Measurements from ENCODE around the gene TMEM30B.

Gene TMEM30B

GRCh38 chr14:61322799-61323290 lies 41.7 kb upstream of the TMEM30B start:
- peak overlapping the region; percentile 97 for H3K14ac ChIP-seq (ENCODE audit: low read length)
- no peaks in the 10 kb centered on the region for H3K9me3 ChIP-seq (ENCODE audit: insufficient read depth, low read depth, low read length)
- H3K4me3 ChIP-seq (ENCODE audit: low read depth, low read length): peak overlapping the region; percentile 80
- H3K9ac ChIP-seq (ENCODE audit: low read length): peak overlapping the region; percentile 38
- H3K23ac ChIP-seq (ENCODE audit: low read length): no peak overlapping the region
- H3K79me1 ChIP-seq (ENCODE audit: low read length): peaks cover 24% of the 10 kb centered on the region
- peak overlapping the region; percentile 72 for H2AFZ ChIP-seq (ENCODE audit: insufficient read depth, low read length, poor library complexity)
- H3K79me2 ChIP-seq (ENCODE audit: control insufficient read depth, insufficient read depth, low read length, poor library complexity): peaks cover 21% of the 10 kb centered on the region
- peak overlapping the region; percentile 98 for H2AK5ac ChIP-seq (ENCODE audit: low read length)
- H3K18ac ChIP-seq (ENCODE audit: low read length): peak overlapping the region; percentile 92
- no peaks in the 10 kb centered on the region for H3K27me3 ChIP-seq (ENCODE audit: insufficient read depth, low read length)
- peak overlapping the region; percentile 84 for H2BK5ac ChIP-seq (ENCODE audit: low read depth, low read length, poor library complexity)
- H3K4me2 ChIP-seq (ENCODE audit: low read length): peak overlapping the region; percentile 89
- H4K8ac ChIP-seq (ENCODE audit: low read depth, low read length): peak overlapping the region; percentile 83
- DNase-seq: peak; percentile 63 to 81
- no peaks in the 10 kb centered on the region for H3K36me3 ChIP-seq (ENCODE audit: control insufficient read depth in 1 of 2, insufficient read depth in 2 of 2, low read length in 2 of 2)
- H3K4ac ChIP-seq (ENCODE audit: low read depth, low read length): peak overlapping the region; percentile 90
- peak overlapping the region; percentile 61 for H2BK120ac ChIP-seq (ENCODE audit: insufficient read depth, low read length, poor library complexity)
- H3K27ac ChIP-seq (ENCODE audit: low read depth, low read length): peak overlapping the region; percentile 73
- H3K4me1 ChIP-seq (ENCODE audit: control insufficient read depth in 1 of 2, insufficient read depth in 2 of 2, low read length in 2 of 2): peaks cover 10 to 15% of the 10 kb centered on the region in 2 experiments
- H4K91ac ChIP-seq (ENCODE audit: low read depth, low read length): peak overlapping the region; percentile 85
- H2BK12ac ChIP-seq (ENCODE audit: low read length): no peak overlapping the region
- WGBS (ENCODE audit: extremely low coverage, insufficient coverage, insufficient read length): no CpG with 5 or more reads among the region's 13 CpGs
- H4K12ac ChIP-seq (ENCODE audit: low read depth, low read length): no peak overlapping the region

GRCh38 chr14:61322011-61322798 lies 41.1 kb upstream of the TMEM30B start:
- peak overlapping the region; percentile 73 for H2BK12ac ChIP-seq (ENCODE audit: low read length)
- H3K79me1 ChIP-seq (ENCODE audit: low read length): peaks cover 24% of the 10 kb centered on the region
- peaks cover 10 to 15% of the 10 kb centered on the region in 2 experiments for H3K4me1 ChIP-seq (ENCODE audit: control insufficient read depth in 1 of 2, insufficient read depth in 2 of 2, low read length in 2 of 2)
- WGBS (ENCODE audit: extremely low coverage, insufficient coverage, insufficient read length): no CpG with 5 or more reads among the region's 63 CpGs
- peak overlapping the region; percentile 98 for H2AK5ac ChIP-seq (ENCODE audit: low read length)
- peak overlapping the region; percentile 61 for H2BK120ac ChIP-seq (ENCODE audit: insufficient read depth, low read length, poor library complexity)
- H3K27ac ChIP-seq (ENCODE audit: low read depth, low read length): peak overlapping the region; percentile 73
- H3K4me2 ChIP-seq (ENCODE audit: low read length): peak overlapping the region; percentile 89
- peak overlapping the region; percentile 84 for H2BK5ac ChIP-seq (ENCODE audit: low read depth, low read length, poor library complexity)
- peak; percentile 74 to 75 for DNase-seq
- H4K8ac ChIP-seq (ENCODE audit: low read depth, low read length): peak overlapping the region; percentile 83
- peak overlapping the region; percentile 90 for H3K4ac ChIP-seq (ENCODE audit: low read depth, low read length)
- H3K9ac ChIP-seq (ENCODE audit: low read length): peak overlapping the region; percentile 67
- H3K4me3 ChIP-seq (ENCODE audit: low read depth, low read length): peak overlapping the region; percentile 80
- H2AFZ ChIP-seq (ENCODE audit: insufficient read depth, low read length, poor library complexity): peak overlapping the region; percentile 72
- H3K79me2 ChIP-seq (ENCODE audit: control insufficient read depth, insufficient read depth, low read length, poor library complexity): peaks cover 21% of the 10 kb centered on the region
- no peaks in the 10 kb centered on the region for H3K9me3 ChIP-seq (ENCODE audit: insufficient read depth, low read depth, low read length)
- peak overlapping the region; percentile 85 for H4K91ac ChIP-seq (ENCODE audit: low read depth, low read length)
- H3K18ac ChIP-seq (ENCODE audit: low read length): peak overlapping the region; percentile 92
- no peak overlapping the region for H3K23ac ChIP-seq (ENCODE audit: low read length)
- peak overlapping the region; percentile 97 for H3K14ac ChIP-seq (ENCODE audit: low read length)
- peak overlapping the region; percentile 37 for H4K12ac ChIP-seq (ENCODE audit: low read depth, low read length)
- H3K27me3 ChIP-seq (ENCODE audit: insufficient read depth, low read length): no peaks in the 10 kb centered on the region
- no peaks in the 10 kb centered on the region for H3K36me3 ChIP-seq (ENCODE audit: control insufficient read depth in 1 of 2, insufficient read depth in 2 of 2, low read length in 2 of 2)

DNA sequence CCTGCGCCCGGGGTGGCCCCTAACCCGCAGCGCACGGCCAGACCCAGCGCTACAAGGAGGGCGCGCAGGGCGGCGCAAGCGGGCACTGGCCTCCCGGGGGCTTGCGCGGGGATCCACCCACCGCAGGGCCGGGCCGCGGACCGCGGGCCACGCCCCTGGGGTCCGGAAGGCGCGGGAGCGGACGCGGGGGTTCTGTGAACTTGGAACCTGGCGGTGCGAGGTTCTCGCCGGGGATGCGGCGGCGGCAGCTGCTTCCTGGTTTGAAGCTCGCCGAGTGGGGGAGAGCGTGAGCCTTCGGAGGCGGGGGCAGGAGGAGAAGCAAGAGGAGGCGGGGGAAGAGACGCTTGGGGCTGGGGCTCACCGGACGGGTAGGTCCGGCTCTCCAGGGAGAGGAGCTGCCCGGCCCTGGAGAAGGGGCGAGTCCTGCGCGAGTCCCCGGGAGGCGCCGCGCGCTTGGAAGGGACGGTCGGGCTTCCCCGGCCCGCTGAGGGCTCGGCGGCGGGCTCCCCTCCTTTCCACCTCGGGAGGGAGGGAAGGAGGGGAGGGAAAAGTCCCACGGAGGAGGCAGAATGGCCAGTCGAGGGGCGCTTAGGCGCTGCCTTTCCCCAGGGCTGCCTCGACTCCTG lies 40.4 kb upstream of the TMEM30B start, which contains the start of gene PRKCH:
TSS of gene PRKCH (plus strand) at position 195 of the 626 bp plus-strand sequence. CDS start 523 bp downstream, outside the sequence.
- H2BK120ac ChIP-seq (ENCODE audit: insufficient read depth, low read length, poor library complexity): peak within 1 kb of the TSS; percentile 61
- H4K12ac ChIP-seq (ENCODE audit: low read depth, low read length): peak within 1 kb of the TSS; percentile 37
- H3K27me3 ChIP-seq (ENCODE audit: insufficient read depth, low read length): no peaks in the 10 kb centered on the region
- H2AFZ ChIP-seq (ENCODE audit: insufficient read depth, low read length, poor library complexity): peak within 1 kb of the TSS; percentile 72
- no CpG with 5 or more reads among the region's 66 CpGs for WGBS (ENCODE audit: extremely low coverage, insufficient coverage, insufficient read length)
- peak within 1 kb of the TSS; percentile 92 for H3K18ac ChIP-seq (ENCODE audit: low read length)
- H3K27ac ChIP-seq (ENCODE audit: low read depth, low read length): peak within 1 kb of the TSS; percentile 73
- peak within 1 kb of the TSS; percentile 90 for H3K4ac ChIP-seq (ENCODE audit: low read depth, low read length)
- peak within 1 kb of the TSS; percentile 97 for H3K14ac ChIP-seq (ENCODE audit: low read length)
- H3K4me1 ChIP-seq (ENCODE audit: control insufficient read depth in 1 of 2, insufficient read depth in 2 of 2, low read length in 2 of 2): peaks cover 8 to 14% of the 10 kb centered on the region in 2 experiments
- H3K79me2 ChIP-seq (ENCODE audit: control insufficient read depth, insufficient read depth, low read length, poor library complexity): peaks cover 21% of the 10 kb centered on the region
- H2BK12ac ChIP-seq (ENCODE audit: low read length): peak within 1 kb of the TSS; percentile 73
- peak within 1 kb of the TSS; percentile 80 for H3K4me3 ChIP-seq (ENCODE audit: low read depth, low read length)
- H2BK5ac ChIP-seq (ENCODE audit: low read depth, low read length, poor library complexity): peak within 1 kb of the TSS; percentile 84
- H2AK5ac ChIP-seq (ENCODE audit: low read length): peak within 1 kb of the TSS; percentile 98
- peaks cover 24% of the 10 kb centered on the region for H3K79me1 ChIP-seq (ENCODE audit: low read length)
- no peak within 1 kb of the TSS for H3K23ac ChIP-seq (ENCODE audit: low read length)
- H3K36me3 ChIP-seq (ENCODE audit: control insufficient read depth in 1 of 2, insufficient read depth in 2 of 2, low read length in 2 of 2): no peaks in the 10 kb centered on the region
- no peaks in the 10 kb centered on the region for H3K9me3 ChIP-seq (ENCODE audit: insufficient read depth, low read depth, low read length)
- peak within 1 kb of the TSS; percentile 67 for H3K9ac ChIP-seq (ENCODE audit: low read length)
- H4K91ac ChIP-seq (ENCODE audit: low read depth, low read length): peak within 1 kb of the TSS; percentile 85
- peak; percentile 87 to 88 for DNase-seq
- peak within 1 kb of the TSS; percentile 89 for H3K4me2 ChIP-seq (ENCODE audit: low read length)
- peak within 1 kb of the TSS; percentile 83 for H4K8ac ChIP-seq (ENCODE audit: low read depth, low read length)

- no CpG with 5 or more reads among the region's 29 CpGs for WGBS (ENCODE audit: extremely low coverage, insufficient coverage, insufficient read length)
- DNase-seq: peak; percentile 57 to 80
- Histone ChIP-seq H2BK12ac (ENCODE audit: low read length) (peak overlapping the region; percentile 33), H3K4me3 (ENCODE audit: low read depth, low read length) (peak overlapping the region; percentile 80), H2BK120ac (ENCODE audit: insufficient read depth, low read length, poor library complexity) (peak overlapping the region; percentile 61), H3K27me3 (ENCODE audit: insufficient read depth, low read length) (no peaks in the 10 kb centered on the region), H3K9me3 (ENCODE audit: insufficient read depth, low read depth, low read length) (no peaks in the 10 kb centered on the region), H4K8ac (ENCODE audit: low read depth, low read length) (peak overlapping the region; percentile 83), H3K9ac (ENCODE audit: low read length) (peak overlapping the region; percentile 0), H3K79me1 (ENCODE audit: low read length) (peaks cover 24% of the 10 kb centered on the region), H3K36me3 (ENCODE audit: control insufficient read depth in 1 of 2, insufficient read depth in 2 of 2, low read length in 2 of 2) (no peaks in the 10 kb centered on the region), H3K18ac (ENCODE audit: low read length) (peak overlapping the region; percentile 92), H3K4ac (ENCODE audit: low read depth, low read length) (peak overlapping the region; percentile 90), H3K4me2 (ENCODE audit: low read length) (peak overlapping the region; percentile 89), H2AFZ (ENCODE audit: insufficient read depth, low read length, poor library complexity) (peak overlapping the region; percentile 65), H4K12ac (ENCODE audit: low read depth, low read length) (peak overlapping the region; percentile 28), H2BK5ac (ENCODE audit: low read depth, low read length, poor library complexity) (peak overlapping the region; percentile 84), H3K23ac (ENCODE audit: low read length) (no peak overlapping the region), H4K91ac (ENCODE audit: low read depth, low read length) (peak overlapping the region; percentile 85), H2AK5ac (ENCODE audit: low read length) (peak overlapping the region; percentile 52), H3K4me1 (ENCODE audit: control insufficient read depth in 1 of 2, insufficient read depth in 2 of 2, low read length in 2 of 2) (peaks cover 8 to 14% of the 10 kb centered on the region in 2 experiments), H3K14ac (ENCODE audit: low read length) (peak overlapping the region; percentile 75), H3K27ac (ENCODE audit: low read depth, low read length) (peak overlapping the region; percentile 73), H3K79me2 (ENCODE audit: control insufficient read depth, insufficient read depth, low read length, poor library complexity) (peaks cover 21% of the 10 kb centered on the region)
Measured at GRCh38 chr14:61320806-61321384, 39.8 kb upstream of the TMEM30B start.
